ENCODE data around the gene CLMN.

DNA sequence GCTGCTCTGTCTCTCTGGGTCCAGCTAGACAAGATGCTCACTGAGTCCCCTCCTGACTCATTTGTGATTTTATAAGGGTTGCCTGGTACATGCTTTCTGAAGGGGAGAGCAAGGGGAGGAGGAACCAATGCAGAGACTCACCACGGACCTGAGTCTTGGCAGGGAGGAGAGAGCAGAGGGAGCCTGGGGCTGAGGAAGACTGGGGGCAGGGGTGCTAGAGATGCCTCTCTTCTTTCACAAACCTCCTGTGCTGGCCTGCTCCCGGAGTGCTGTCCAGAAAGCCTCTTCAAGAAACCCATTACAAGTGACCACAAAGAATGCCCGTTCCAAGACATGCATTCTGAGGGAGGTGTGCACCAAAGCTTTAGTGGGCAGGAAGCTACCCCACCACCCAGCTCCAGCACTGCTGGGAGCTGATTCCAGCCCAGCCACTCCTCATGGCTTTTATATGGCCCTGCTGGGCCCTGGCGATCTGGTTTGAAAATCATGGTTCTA lies 129.3 kb downstream of the CLMN start:
- TF ChIP-seq, protein P1, sequence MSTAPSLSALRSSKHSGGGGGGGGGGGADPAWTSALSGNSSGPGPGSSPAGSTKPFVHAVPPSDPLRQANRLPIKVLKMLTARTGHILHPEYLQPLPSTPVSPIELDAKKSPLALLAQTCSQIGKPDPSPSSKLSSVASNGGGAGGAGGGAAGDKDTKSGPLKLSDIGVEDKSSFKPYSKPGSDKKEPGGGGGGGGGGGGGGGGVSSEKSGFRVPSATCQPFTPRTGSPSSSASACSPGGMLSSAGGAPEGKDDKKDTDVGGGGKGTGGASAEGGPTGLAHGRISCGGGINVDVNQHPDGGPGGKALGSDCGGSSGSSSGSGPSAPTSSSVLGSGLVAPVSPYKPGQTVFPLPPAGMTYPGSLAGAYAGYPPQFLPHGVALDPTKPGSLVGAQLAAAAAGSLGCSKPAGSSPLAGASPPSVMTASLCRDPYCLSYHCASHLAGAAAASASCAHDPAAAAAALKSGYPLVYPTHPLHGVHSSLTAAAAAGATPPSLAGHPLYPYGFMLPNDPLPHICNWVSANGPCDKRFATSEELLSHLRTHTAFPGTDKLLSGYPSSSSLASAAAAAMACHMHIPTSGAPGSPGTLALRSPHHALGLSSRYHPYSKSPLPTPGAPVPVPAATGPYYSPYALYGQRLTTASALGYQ (CRISPR knock-in tag; IDR thresholded peaks at IDR 0.05): no peak
- TF ChIP-seq, protein P2, sequence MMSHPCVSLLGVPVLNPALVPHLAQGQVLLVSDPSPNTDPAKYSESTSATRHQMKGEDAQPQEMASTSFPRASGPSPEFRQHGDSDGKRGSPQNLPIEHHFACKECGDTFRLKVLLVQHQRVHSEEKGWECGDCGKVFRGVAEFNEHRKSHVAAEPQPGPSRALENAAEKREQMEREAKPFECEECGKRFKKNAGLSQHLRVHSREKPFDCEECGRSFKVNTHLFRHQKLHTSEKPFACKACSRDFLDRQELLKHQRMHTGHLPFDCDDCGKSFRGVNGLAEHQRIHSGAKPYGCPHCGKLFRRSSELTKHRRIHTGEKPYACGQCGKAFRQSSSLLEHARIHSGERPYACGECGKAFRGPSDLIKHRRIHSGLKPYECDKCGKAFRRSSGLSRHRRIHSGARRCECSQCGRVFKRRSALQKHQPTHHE (CRISPR knock-in tag; IDR thresholded peaks at IDR 0.05; ENCODE audit: borderline replicate concordance): no peak
- TF ChIP-seq, protein P3, sequence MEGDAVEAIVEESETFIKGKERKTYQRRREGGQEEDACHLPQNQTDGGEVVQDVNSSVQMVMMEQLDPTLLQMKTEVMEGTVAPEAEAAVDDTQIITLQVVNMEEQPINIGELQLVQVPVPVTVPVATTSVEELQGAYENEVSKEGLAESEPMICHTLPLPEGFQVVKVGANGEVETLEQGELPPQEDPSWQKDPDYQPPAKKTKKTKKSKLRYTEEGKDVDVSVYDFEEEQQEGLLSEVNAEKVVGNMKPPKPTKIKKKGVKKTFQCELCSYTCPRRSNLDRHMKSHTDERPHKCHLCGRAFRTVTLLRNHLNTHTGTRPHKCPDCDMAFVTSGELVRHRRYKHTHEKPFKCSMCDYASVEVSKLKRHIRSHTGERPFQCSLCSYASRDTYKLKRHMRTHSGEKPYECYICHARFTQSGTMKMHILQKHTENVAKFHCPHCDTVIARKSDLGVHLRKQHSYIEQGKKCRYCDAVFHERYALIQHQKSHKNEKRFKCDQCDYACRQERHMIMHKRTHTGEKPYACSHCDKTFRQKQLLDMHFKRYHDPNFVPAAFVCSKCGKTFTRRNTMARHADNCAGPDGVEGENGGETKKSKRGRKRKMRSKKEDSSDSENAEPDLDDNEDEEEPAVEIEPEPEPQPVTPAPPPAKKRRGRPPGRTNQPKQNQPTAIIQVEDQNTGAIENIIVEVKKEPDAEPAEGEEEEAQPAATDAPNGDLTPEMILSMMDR (CRISPR knock-in tag; IDR thresholded peaks at IDR 0.05): no peak
- TF ChIP-seq ZNF24 (IDR thresholded peaks at IDR 0.05): no peak
- TF ChIP-seq, protein P4, sequence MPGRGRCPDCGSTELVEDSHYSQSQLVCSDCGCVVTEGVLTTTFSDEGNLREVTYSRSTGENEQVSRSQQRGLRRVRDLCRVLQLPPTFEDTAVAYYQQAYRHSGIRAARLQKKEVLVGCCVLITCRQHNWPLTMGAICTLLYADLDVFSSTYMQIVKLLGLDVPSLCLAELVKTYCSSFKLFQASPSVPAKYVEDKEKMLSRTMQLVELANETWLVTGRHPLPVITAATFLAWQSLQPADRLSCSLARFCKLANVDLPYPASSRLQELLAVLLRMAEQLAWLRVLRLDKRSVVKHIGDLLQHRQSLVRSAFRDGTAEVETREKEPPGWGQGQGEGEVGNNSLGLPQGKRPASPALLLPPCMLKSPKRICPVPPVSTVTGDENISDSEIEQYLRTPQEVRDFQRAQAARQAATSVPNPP (CRISPR knock-in tag; IDR thresholded peaks at IDR 0.05): no peak
- TF ChIP-seq, protein P5, sequence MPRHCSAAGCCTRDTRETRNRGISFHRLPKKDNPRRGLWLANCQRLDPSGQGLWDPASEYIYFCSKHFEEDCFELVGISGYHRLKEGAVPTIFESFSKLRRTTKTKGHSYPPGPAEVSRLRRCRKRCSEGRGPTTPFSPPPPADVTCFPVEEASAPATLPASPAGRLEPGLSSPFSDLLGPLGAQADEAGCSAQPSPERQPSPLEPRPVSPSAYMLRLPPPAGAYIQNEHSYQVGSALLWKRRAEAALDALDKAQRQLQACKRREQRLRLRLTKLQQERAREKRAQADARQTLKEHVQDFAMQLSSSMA (CRISPR knock-in tag; IDR thresholded peaks at IDR 0.05): no peak
- no peak for TF ChIP-seq ZFP1 (CRISPR knock-in tag; IDR thresholded peaks at IDR 0.05)
- TF ChIP-seq ZBTB7A (CRISPR knock-in tag; IDR thresholded peaks at IDR 0.05): no peak
- no peak for TF ChIP-seq POLR2A (IDR thresholded peaks at IDR 0.05; ENCODE audit: insufficient read depth in 1 of 2, low read depth in 2 of 2, low read length in 2 of 2)
- TF ChIP-seq ZNF720 (CRISPR knock-in tag; IDR thresholded peaks at IDR 0.05): no peak
- TF ChIP-seq, protein P6, sequence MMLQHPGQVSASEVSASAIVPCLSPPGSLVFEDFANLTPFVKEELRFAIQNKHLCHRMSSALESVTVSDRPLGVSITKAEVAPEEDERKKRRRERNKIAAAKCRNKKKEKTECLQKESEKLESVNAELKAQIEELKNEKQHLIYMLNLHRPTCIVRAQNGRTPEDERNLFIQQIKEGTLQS (CRISPR knock-in tag; IDR thresholded peaks at IDR 0.05): no peak
- no peak for TF ChIP-seq TAF1 (CRISPR knock-in tag; IDR thresholded peaks at IDR 0.05)

Data from HepG2 (cell line).